T-helper 2 cell treated with Interferon-gamma antibody and Interleukin-4, amounts not matched to agents 100 ng/mL and 5 ng/mL, for 36 hours (primary cell): ENCODE results near the gene URB1. TPM values are rescaled to one million over a fixed set of nuclear protein-coding genes. Genes with fewer than 3 reads are reported as not detected.
"Not testable (repeated sequence)": the region's sequence is repeated elsewhere in the genome, so short reads cannot be mapped to it uniquely, and the experiment has no call there.

Source experiments
- intact Hi-C: fragments of 100-400 bp; cut with micrococcal nuclease; formaldehyde crosslinking; loops from one replicate; pipeline ENCODE4 v1.15.1; 2023
- total RNA-seq: library from RNA; stranded (reverse); gene quantifications from 2 replicates; pipeline ENCODE4 v1.2.3, GENCODE V29; 2022

Gene URB1
- total RNA-seq, 1 donor from 2014 or later = 22.8 TPM

DNA sequence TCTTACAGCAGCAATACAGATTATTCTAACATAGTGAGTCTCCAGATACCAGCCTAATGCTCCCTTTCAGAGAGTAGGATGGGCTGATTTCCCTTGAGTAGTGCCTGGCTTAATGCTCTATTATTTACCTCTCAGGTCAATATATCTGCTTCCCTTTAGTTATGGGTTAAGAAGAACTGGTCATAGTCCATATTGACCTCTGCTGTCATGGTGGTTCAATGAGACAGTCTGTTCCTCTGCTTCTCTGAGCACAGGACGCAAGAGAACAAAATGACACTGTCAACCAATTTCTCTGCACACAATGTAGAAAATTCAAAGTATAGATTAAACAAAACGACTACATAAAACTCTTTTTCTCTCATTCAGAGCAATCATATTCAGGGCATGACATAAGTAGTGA is 91.2 kb downstream of the URB1 start:
- intact Hi-C loops = no loop called here

DNA sequence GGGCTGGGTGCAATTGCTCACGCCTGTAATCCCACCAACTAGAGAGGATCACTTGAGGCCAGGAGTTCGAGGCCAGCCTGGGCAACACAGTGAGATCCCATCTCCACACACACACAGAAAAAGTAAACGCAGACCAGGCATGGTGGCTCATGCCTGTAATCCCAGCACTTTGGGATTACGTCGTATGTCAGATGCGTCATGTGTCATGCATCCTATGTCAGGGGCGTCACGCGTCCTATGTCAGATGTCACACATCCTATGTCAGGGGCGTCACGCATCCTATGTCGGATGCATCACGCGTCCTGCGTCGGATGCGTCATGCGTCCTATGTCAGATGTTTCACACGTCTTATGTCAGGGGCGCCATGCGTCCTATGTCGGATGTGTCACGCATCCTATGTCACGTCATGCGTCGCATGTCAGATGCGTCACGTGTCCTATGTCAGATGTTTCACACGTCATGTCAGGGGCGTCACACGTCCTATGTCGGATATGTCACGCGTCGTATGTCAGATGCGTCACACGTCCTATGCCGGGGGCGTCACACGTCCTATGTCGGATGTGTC is 92.6 kb downstream of the URB1 start:
- intact Hi-C loops = no loop called here

DNA sequence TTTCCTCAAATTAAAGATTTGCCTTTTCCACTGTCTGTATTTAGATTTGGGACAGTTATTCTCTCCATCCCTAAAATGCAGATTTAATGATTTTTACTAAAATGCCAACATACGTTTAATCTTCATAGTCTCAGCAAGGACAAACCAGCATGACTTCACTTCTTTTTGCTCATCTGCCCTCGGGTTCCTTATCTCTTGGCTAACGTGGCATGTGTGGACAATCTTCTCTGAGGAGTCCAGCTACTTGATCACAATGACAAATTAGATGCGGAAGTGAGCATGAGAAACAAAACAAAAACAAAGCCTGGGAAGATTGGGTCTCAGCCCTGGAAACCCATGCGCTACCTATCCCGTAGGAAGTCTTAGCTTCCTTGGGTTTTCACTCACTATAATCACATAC is 93.1 kb downstream of the URB1 start:
- intact Hi-C loops = no loop called here

DNA sequence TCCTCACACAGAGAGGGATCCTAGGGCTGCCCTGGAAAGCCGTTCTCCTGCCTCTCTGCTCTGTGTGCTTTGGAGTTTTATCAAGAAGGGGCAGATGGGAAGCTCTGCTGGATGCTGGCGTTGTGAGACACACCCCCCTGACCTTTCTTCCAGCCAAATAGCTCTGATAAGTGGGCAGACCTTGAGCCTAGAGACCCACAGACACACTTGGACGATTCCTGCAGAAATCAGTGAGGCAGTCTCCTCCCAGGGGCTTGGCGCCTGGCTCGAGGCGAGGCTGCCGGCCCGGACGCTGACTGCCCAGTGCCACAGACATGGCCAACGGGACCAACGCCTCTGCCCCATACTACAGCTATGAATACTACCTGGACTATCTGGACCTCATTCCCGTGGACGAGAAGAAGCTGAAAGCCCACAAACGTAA is 94.1 kb downstream of the URB1 start, which contains the start of gene MRAP:
Gene MRAP, plus strand, starts transcription at position 198 of the 424 bp plus-strand sequence. Its CDS starts 117 bp downstream, at position 315.
- intact Hi-C loops = no loop called here

DNA sequence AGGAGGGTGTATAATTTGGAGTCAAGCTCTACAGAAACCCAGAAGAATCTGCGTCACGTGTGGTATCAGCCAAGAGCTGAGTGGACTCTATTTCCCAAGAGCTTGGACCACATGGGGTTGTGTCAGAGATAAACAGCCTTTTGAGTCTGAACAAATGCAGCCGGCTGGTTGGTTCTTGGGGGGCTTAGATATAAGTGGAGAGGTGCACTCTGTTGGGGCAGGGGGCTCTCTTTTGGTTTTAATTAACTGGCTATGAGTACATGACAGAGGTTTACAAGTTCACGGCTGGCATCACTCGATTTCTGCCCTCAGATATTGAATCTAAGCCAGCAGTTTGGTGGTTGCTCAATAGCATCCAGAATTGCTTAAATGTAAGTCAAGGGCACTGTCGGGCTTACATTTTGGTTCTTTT is 94.7 kb downstream of the URB1 start:
- intact Hi-C loops = no loop called here

DNA sequence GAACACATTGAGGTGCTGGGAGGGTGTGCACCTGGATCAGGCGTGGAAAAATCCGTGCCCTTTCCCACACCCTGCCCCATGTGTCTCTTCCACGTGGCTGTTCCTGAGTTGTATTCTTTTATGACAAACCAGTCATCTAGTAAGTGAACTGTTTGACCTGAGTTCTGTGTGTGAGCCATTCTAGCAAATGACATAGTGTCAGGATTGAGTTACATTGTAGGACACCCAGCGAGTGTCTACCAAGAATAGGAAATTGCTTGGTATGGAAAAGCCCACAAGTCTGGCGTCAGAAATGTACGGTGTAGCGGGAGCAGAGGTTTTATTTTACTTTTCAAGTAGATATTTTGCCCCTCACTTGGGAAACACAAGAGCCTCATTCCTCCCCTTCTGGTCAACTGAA is 95.4 kb downstream of the URB1 start:
- intact Hi-C loops = no loop called here

DNA sequence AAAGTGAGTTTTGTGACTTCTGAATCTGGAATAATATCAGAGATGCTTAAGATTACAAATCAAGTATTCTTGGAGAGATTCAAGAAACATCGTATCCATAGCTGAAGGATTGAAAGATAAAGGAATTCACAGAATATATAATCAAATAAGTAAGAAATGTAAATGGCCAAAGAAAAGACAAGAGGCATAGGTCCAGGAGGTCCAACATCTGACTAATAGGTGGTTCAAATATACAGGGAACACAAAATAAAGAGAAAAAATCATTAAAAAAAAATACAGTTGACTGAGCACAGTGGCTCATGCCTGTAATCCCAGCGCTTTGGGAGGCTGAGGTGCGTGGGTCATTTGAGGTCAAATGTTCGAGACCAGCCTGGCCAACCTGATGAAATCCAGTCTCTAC is 107.3 kb downstream of the URB1 start:
- intact Hi-C loops = no loop called here

DNA sequence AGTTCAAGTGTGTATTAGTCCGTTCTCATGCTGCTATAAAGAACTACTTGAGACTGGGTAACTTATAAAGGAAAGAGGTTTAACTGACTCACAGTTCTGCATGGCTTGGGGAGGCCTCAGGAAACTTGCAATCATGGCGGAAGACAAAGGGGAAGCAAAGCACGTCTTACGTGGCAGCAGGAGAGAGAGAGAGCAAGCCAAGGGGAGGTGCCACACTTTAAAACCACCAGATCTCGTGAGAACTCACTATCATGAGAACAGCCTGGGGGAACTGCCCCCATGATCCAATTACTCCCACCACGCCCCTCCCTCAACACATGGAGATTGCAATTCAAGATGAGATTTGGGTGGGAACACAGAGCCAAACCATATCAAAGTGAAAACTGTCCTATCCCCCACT is 109.8 kb downstream of the URB1 start:
- intact Hi-C loops = no loop called here

DNA sequence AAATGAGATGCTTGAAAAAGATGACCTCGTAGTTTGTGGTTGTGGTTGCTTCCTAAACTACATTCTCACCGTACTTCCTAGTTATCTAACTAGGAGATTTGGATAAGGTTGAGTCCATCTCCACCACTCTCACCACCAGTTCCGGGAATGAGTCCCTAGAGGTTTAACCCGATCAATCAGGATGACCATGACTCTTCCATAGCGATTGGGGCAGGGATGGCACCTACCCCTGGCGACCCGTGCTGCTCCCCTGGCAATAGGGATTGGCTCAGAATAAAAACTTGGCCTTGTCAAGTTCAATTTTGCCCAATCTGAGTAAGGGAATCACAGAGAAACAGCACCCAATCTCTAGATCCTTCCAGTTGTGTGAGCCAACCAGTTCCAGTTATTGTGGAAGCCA is 111.3 kb downstream of the URB1 start:
- intact Hi-C loops = no loop called here

DNA sequence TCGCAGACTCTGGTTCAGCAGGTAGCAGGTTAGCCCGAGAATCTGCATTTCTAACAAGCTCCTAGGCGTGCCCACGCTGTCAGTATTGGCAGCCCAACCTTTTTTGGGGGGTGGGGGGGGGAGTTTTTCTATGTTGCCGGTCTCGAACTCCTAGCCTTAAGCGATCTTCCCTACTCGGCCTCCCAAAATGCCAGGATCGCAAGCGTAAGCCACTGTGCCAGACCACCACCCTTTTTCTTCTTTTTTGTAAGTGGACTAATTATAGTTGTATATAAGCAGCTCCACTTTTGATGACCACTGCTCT is 113.5 kb downstream of the URB1 start:
- intact Hi-C loops = loop anchor here (1.0 to 5.0 kb wide), 7 partner anchors 113 to 621 kb away; partner anchors contain the start of genes CFAP298, EVA1C, SCAF4 and SOD1

DNA sequence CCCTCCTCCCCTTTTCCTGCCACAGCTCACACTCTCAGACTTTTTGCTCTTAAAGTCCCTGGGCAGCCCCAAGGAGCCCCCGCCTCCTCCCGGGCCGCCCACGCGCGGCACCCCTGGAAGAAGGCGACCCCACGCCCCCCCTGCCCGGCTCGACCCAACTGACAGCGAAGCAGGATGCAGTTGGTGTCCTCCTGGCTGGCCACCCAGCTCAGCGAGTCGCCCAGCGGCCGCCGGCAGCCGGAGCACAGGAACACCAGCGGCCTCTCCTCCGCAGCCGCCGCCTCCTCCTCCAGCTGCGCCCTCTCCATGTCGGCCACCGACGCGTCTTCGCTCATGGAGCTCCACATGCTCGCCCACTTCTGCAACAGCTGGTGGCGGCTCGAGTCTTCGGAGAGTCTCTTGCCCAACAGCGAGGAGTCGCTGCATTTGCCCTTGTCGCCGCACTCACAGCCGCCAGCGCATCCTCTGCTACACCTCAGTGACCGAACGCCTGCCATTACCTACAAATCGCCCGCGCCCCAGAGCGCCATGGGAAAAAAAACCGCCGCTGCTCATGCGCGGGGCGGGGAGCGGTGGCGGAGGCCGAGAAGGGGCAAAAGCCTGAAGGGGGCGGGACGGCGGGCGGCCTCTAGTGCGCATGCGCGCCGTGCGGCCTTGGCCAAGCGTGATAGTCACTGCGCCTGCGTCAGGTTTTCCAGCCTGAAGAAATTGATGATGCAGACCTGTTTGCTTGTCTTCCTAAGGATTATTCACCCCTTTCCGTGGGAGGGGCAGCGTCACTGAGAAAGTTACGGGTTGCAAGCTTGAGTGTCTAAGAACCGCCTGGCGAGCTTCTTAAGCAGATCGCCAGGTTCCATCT is 114.1 kb downstream of the URB1 start, which contains the start of gene MIS18A:
Gene MIS18A, minus strand, starts transcription at position 532 of the 859 bp plus-strand sequence. Its CDS starts 35 bp downstream, at position 497.
- intact Hi-C loops = loop anchor here (1.0 to 5.0 kb wide), 7 partner anchors 114 to 620 kb away; partner anchors contain the start of genes CFAP298, EVA1C, SCAF4 and SOD1

DNA sequence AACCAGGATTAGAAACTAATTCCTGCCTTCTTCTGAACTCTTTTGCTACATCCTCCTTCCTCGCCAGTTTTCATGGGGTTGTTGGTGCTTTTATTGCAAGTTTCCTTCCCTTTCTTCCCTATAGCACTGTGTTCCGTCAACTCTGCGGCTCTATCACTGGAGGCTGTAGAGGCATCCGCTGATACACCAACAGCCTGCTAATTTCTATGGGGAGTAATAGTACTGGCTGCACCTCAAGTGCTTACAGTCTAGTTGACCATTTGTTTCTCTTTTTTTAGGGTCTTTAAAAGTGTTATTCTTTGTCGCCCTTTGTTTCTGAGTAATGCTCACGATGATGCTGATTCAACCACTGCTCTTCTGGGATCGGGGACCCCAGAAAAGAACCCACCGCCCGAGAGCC is 114.7 kb downstream of the URB1 start:
- intact Hi-C loops = loop anchor here (2.0 to 5.0 kb wide), 5 partner anchors 134 to 619 kb away; partner anchors contain the start of genes CFAP298, EVA1C, SCAF4 and SOD1

DNA sequence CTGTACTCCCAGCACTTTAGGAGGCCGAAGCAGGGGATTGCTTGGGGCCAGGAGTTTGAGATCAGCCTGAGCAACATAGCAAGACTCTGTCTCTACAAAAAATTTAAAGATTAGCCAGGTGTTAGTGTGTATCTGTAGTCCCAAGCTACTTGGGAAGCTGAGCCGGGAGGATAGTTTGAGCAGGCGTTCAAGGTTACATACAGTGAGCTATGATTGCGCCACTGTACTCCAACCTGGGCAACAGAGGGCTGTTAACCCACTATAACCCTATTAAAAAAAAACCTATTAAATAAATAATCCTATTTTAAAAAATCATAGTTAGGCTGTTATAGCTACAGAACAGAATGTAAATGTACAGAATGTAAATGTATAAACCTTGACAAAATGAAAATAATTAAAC is 116.1 kb downstream of the URB1 start:
- intact Hi-C loops = loop anchor here (5.0 kb wide), 2 partner anchors 136 to 491 kb away; partner anchors contain the start of gene EVA1C

DNA sequence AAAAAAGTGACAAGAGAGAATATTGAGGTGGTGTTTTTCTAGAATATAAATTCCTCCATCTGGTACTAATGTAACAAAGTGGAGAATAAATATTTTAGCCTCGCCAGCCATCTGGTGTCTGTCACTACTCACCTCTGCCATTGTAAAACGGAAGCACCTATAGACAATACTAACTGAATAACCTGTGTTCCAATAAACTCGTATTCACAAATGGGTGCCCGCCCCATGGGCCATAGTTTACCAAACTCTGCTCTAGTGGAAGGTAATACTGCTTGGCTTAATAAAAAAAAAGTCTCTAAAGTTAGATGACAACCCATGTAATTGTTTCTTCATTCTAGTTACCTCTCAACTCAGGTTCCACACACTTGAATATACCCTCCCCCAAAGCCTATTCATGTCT is 122.1 kb downstream of the URB1 start:
- intact Hi-C loops = no loop called here

DNA sequence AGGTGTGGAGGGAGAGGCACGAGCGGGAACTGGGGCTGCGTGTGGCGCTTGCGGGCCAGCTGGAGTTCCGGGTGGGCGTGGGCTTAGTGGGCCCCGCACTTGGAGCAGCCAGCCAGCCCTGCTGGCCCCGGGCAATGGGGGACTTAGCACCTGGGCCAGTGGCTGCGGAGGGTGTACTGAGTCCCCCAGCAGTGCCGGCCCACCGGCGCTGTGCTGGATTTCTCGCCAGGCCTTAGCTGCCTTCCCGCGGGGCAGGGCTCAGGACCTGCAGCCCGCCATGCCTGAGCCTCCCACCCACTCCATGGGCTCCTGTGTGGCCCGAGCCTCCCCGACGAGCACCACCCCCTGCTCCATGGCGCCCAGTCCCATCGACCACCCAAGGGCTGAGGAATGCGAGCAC is 127.5 kb downstream of the URB1 start:
- intact Hi-C loops = not testable (repeated sequence)

DNA sequence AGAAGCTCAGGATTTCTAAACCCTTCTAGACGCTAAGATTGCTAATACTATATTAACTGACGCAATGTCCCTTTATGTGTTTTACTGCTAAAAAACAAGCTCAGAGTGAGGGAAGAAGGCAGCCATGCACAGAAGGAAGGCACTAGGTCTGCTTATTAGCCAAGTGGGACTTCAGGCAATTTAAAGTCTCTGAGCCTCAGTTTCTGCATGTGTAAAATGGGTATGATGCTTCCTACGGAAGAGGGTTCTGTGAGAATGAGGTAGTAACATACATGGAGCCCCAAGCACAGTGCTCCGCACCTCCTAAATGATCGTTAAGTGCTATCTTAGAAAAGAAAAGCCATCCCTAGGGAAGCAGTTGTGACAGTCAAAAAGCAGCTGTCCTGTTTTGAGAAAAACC is 130.9 kb downstream of the URB1 start:
- intact Hi-C loops = no loop called here

Other genes with a start within 250 kb of the URB1 start
- gene MIS18A, start 114.0 kb downstream of the URB1 start, total RNA-seq = 21.5 and 25.7 TPM in 2 replicates
- gene MRAP, start 94.2 kb downstream of the URB1 start, total RNA-seq = not detected in 2 replicates
- gene EVA1C, start 19.7 kb upstream of the URB1 start, total RNA-seq = 1.9 and 3.2 TPM in 2 replicates
- 0.70 and 1.2 TPM in 2 replicates for gene TCP10L, start 192.5 kb upstream of the URB1 start, total RNA-seq
- gene CFAP298, start 219.4 kb upstream of the URB1 start, total RNA-seq = 39.3 and 39.6 TPM in 2 replicates